ENCODE data around the gene KIAA0753. TPM values are rescaled to one million over a fixed set of nuclear protein-coding genes. Genes with fewer than 3 reads are reported as not detected.

The KIAA0753 gene
- total and polyA plus RNA-seq, 9 of the 15 experiments (the other 6 are each of a cell fraction or from before 2014, with no cell fraction given): 2.0 to 9.0 (median 6.9) TPM

DNA sequence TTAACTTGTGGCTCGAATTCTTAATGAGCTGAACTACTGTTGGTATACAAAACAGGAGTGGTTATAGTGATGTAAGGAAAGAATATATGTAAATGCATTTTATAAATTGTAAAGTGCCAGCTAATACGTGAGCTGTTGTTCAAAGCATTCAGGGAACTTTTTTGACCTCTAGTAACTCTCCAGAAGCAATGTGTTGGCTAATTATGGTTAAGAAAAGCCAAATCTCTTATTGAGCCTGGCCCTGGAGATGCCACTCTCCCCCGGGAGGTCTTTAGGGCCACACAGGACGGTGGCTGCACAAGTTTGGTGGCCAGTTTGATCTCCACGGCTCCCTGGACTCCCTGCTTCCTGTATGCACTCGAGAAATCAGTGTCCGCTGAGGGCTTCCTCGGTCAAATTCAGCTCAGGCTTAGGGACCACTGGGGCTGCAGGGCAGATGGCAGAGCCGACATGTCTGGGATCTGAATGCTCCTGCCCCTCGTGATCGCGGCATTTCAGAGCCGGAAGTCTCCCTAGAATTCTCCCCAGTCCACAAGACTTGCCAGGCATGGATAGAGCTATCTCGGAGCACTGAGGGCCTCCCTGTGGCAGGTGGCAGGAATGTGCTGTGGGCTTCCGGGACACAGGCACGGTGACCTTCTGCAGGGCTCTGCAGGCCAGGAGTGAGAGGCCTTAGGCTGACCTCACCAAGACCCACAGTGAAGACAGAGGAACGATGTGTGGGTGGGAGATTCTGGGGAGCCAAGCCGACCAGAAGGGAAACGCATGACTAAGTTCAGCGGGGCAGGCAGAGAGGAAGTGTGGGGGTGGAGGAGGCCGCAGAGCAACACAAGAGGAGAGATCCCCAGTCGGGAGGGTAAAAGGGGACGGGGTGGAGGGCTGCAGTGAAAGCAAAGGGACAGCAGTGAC lies 65.6 kb downstream of the KIAA0753 start (continued):
- TF ChIP-seq, protein P1, sequence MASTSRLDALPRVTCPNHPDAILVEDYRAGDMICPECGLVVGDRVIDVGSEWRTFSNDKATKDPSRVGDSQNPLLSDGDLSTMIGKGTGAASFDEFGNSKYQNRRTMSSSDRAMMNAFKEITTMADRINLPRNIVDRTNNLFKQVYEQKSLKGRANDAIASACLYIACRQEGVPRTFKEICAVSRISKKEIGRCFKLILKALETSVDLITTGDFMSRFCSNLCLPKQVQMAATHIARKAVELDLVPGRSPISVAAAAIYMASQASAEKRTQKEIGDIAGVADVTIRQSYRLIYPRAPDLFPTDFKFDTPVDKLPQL (IDR thresholded peaks at IDR 0.05; ENCODE audit: extremely low read depth, insufficient read length): no peak
- no peak for TF ChIP-seq NELFE (IDR thresholded peaks at IDR 0.05; ENCODE audit: insufficient read depth, insufficient read length)
- TF ChIP-seq ZNF316 (IDR thresholded peaks at IDR 0.05): no peak
- TF ChIP-seq, protein P2, sequence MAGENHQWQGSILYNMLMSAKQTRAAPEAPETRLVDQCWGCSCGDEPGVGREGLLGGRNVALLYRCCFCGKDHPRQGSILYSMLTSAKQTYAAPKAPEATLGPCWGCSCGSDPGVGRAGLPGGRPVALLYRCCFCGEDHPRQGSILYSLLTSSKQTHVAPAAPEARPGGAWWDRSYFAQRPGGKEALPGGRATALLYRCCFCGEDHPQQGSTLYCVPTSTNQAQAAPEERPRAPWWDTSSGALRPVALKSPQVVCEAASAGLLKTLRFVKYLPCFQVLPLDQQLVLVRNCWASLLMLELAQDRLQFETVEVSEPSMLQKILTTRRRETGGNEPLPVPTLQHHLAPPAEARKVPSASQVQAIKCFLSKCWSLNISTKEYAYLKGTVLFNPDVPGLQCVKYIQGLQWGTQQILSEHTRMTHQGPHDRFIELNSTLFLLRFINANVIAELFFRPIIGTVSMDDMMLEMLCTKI (IDR thresholded peaks at IDR 0.05; ENCODE audit: partially characterized antibody): no peak
- no peak for TF ChIP-seq CTBP1 (IDR thresholded peaks at IDR 0.05; ENCODE audit: borderline replicate concordance)
- no peak for TF ChIP-seq EP300 (IDR thresholded peaks at IDR 0.05; ENCODE audit: low read length)
- TF ChIP-seq ZNF696 (CRISPR knock-in tag; conservative IDR thresholded peaks at IDR 0.05): no peak
- no peak for TF ChIP-seq KAT2B (IDR thresholded peaks at IDR 0.05; ENCODE audit: low read depth, low read length)

Measured in K562 (cell line).